HUES64 (cell line): ENCODE data around the gene IGSF23.
"Not testable (repeated sequence)": the region's sequence is repeated elsewhere in the genome, so short reads cannot be mapped to it uniquely, and the experiment has no call there.

Source experiments
- H3K27ac ChIP-seq: 2 replicates; pipeline ENCODE4 v1.7.0; 2013; ENCODE audit warnings: low read depth, low read length, inconsistent platforms
- H3K27me3 ChIP-seq: 2 replicates; pipeline ENCODE4 v1.6.1; 2013; ENCODE audit warnings: mild to moderate bottlenecking, low read length; ENCODE audit not compliant: insufficient read depth
- H3K36me3 ChIP-seq: 2 replicates; pipeline ENCODE4 v1.6.1; 2013; ENCODE audit warnings: mild to moderate bottlenecking, low read length; ENCODE audit not compliant: insufficient read depth
- H3K4me1 ChIP-seq: 2 replicates; pipeline ENCODE4 v1.6.1; 2013; ENCODE audit warnings: mild to moderate bottlenecking, low read length, moderate library complexity; ENCODE audit not compliant: insufficient read depth
- H3K4me3 ChIP-seq: 2 replicates; pipeline ENCODE4 v1.5.1; 2013; ENCODE audit warnings: mild to moderate bottlenecking, low read length, moderate library complexity
- H3K9ac ChIP-seq: 2 replicates; pipeline ENCODE4 v1.6.1; 2013; ENCODE audit warnings: mild to moderate bottlenecking, low read depth, low read length
- H3K9me3 ChIP-seq: 2 replicates; pipeline ENCODE4 v1.6.1; 2013; ENCODE audit warnings: low read depth, low read length; ENCODE audit not compliant: insufficient read depth
- WGBS: fragments of 150-250, 120-280 bp; methylation state at CpG from one replicate; pipeline ENCODE4 v1.1.7; 2013; ENCODE audit warnings: missing lambda C conversion rate; 5-methylcytosine and 5-hydroxymethylcytosine counted together

IGSF23 gene

DNA sequence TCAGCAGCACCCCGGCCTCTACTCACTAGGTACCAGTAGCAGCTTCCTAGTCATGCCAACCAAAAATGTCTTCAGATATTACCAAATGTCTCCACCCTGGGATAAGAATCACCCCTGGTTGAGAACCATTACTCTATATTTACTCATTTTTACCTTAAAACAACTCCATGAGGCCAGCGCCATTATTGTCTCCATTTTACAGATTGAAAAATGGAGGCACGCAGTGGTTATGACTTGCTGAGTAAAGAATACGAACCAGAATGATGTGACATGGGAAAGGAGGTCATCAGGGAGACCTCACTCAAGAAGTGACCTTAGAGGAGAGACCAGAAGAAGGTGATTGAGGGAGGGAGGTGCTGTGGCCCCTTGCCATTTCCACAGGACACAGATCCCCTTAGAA is 60.1 kb downstream of the IGSF23 start:
- H3K9me3 ChIP-seq, result no peaks in the 10 kb centered on the region
- H3K4me1 ChIP-seq, result peaks cover 3% of the 10 kb centered on the region; the same call in 1 of the 2 replicates
- H3K27ac ChIP-seq, result no peak overlapping the region
- no peaks in the 10 kb centered on the region for H3K27me3 ChIP-seq
- H3K4me3 ChIP-seq, result no peak overlapping the region
- no peaks in the 10 kb centered on the region for H3K36me3 ChIP-seq
- WGBS, result 90% methylated on average over 4 of the region's 4 CpGs
- no peak overlapping the region for H3K9ac ChIP-seq

DNA sequence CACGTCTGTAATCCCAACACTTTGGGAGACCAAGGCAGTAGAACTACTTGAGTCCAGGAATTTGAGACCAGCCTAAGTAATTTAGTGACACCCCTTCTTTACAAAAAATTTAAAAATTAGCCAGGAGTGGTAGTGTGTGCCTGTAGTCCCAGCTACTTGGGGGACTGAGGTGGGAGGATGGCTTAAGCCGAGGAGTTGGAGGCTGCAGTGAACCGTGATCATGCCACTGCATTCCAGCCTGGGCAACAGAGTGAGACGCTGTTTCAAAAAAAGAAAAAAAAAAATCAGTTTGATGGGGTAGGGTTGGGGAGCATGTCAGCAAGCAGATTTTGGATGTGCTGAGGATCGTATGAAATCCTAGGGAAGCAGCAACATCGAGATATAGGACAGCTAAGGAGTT is 62.2 kb downstream of the IGSF23 start:
- Histone ChIP-seq H3K36me3 (no peaks in the 10 kb centered on the region), H3K4me3 (no peak overlapping the region), H3K9me3 (no peaks in the 10 kb centered on the region), H3K27me3 (no peaks in the 10 kb centered on the region), H3K27ac (no peak overlapping the region), H3K4me1 (peaks cover 3% of the 10 kb centered on the region; the same call in 1 of the 2 replicates), H3K9ac (no peak overlapping the region)
- WGBS, result 93% methylated on average over 6 of the region's 6 CpGs

DNA sequence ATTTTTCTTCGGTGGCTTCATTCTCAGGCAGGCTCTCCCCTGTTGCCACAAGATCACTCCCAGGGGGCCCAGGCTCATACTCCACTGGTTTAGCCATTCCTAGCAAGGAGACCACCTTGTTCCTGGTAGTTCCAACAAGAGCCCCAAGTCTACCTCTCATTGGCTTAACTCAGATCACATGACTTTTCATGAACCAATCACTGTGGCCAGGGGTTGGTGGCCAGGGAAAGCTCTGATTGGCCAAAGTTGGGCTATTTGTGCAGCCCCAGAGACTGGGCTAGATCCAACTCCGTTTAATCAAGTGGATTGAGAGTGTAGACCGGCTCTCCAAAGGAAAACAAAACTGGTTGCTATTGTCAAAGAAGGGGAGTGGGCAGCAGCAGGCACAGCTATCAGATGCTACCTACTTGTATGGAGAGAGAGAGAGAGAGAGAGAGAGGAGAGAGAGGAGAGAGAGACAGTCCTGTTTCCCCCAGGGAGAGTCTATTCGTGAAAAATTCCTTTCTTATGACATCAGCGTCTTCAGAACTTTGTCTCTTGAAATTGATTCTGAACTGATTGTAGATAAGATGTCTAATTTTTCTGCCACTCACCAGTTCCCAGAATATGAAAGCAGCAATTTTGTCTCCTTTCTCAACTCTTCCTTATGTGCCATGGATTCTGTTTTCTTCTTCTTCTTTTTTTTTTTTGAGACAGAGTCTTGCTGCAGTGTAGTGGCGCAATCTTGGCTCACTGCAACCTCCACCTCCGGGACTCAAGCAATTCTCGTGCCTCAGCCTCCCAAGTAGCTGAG is 63.9 kb downstream of the IGSF23 start:
- peaks cover 3% of the 10 kb centered on the region; the same call in 1 of the 2 replicates for H3K4me1 ChIP-seq
- WGBS, result 72% methylated on average over 8 of the region's 8 CpGs
- H3K27me3 ChIP-seq, result no peaks in the 10 kb centered on the region
- H3K36me3 ChIP-seq, result no peaks in the 10 kb centered on the region
- H3K9me3 ChIP-seq, result no peaks in the 10 kb centered on the region
- H3K9ac ChIP-seq, result no peak overlapping the region
- no peak overlapping the region for H3K27ac ChIP-seq
- no peak overlapping the region for H3K4me3 ChIP-seq

DNA sequence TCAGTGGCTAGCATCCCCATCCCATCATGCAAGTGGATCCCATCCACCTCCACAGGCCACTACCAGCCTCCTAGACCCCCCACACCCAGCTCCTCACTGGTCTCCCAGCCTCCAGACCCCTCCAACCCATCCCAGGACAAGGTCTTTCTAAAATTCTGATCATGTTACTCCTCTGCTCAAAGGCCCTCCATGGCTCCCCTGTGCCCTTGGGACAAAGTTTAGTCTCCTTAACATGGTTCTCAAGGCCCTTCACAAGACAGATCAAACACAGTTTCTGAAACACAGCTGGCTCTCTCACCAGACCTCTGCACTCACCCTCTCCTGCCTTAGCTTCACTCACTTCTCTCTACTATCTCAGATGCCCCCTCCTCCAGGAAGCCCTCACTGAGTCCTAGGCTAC is 67.2 kb downstream of the IGSF23 start:
- Histone ChIP-seq H3K9me3 (no peaks in the 10 kb centered on the region), H3K9ac (no peak overlapping the region), H3K27me3 (no peaks in the 10 kb centered on the region), H3K4me3 (no peak overlapping the region), H3K36me3 (no peaks in the 10 kb centered on the region), H3K4me1 (peaks cover 6% of the 10 kb centered on the region; the same call in 1 of the 2 replicates), H3K27ac (no peak overlapping the region)

DNA sequence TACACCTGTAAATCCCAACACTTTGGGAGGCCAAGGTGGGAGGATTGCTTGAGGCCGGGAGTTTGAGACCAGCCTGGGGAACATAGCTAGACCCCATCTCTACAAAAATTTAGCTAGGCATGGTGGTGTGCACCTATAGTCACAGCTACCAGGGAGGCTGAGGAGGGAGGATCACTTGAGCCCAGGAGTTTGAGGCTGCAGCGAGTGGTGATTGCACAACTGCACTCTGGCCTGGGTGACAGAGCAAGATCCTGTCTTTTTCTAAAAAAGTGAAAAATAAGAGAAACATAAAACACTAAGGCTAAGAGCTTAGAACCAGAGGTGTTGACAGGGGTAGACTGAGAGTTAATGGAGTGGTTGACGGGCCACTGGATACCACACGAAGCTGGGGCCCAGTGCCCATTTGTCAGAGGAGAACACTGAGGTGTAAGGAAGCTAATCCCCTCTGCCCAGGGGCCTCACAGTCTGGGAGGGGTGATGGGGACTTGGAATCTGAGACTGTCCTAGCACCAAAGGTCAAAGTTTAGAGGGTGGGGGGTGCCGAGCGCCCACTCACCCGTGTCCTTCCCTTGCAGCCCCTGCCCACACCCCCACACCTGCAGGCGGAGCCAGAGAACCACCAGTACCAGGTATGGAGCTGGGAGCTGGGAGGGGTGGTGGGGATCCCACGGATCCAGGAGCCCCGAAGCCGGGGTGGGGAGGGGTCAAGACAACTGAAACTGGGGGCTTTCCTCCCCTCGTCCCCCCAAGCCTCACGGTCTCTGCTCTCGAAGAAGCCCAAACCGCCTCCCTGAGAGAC is 68.8 kb downstream of the IGSF23 start:
- Histone ChIP-seq H3K4me3 (no peak overlapping the region), H3K36me3 (no peaks in the 10 kb centered on the region), H3K9me3 (no peaks in the 10 kb centered on the region), H3K9ac (no peak overlapping the region), H3K4me1 (peaks cover 6% of the 10 kb centered on the region; the same call in 1 of the 2 replicates), H3K27me3 (no peaks in the 10 kb centered on the region), H3K27ac (no peak overlapping the region)
- 90% methylated on average over 12 of the region's 15 CpGs for WGBS

DNA sequence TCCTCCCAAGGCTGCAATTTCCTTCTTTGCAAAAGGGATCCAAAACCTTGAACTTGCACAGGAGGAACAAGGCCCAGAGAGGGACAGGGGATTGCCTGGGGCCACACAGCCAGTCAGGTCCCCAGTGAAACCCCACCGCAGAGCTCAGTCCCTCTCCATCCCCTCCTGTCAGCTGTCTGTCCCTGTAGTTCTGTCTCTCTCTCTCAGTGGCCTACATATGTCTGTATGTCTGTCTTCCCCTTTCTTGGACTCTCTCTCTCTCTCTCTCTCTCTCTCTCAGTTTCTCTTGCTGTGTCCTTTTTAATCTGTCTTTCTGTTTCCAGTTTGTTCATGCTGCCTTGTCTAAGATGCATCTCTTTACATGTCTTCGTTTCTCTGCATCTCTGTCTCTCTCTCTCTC is 69.4 kb downstream of the IGSF23 start:
- H3K9ac ChIP-seq, result no peak overlapping the region
- peaks cover 3% of the 10 kb centered on the region; the same call in 1 of the 2 replicates for H3K4me1 ChIP-seq
- H3K36me3 ChIP-seq, result no peaks in the 10 kb centered on the region
- H3K9me3 ChIP-seq, result no peaks in the 10 kb centered on the region
- H3K27ac ChIP-seq, result no peak overlapping the region
- H3K4me3 ChIP-seq, result no peak overlapping the region
- no peaks in the 10 kb centered on the region for H3K27me3 ChIP-seq
- WGBS, result 89% methylated on average over 2 of the region's 2 CpGs

DNA sequence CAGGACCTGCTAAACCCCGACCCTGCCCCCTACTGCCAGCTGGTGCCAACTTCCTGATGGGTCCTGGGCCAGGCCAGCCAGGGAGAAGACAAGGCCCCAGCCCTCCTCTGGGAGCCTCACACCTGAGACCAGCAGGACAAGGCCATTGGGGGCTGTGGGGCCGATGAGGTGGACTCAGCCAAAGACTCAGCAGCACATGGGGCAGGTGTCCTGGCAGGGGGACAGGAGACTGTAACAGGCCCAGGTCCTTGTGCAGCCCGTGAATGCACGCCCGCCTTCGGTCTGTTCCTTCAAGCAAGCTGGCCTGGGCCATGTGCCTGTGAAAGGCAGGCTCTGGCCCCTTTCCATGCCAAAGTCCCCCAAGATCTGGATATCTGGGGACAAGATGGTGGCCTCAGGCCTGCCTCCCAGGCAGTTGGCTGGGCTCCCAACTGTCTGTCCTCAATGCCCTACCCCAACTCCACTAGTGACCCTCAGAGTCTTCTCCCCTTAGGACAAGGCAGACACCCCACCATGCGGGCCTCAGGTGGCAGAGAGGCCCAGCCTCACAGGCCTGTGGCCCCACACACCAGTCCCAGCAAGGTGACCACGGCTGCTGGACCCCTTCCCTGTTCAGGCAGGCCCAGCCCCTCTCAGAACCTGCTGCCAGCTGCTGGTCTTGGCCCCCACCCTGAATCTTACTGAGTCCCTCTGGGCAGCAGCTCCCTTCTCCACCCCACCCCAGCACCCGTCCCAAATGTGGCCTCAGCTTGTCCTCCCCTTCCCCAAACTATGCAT is 70.3 kb downstream of the IGSF23 start:
- H3K4me1 ChIP-seq, result peaks cover 3% of the 10 kb centered on the region; the same call in 1 of the 2 replicates
- H3K27ac ChIP-seq, result no peak overlapping the region
- H3K9ac ChIP-seq, result no peak overlapping the region

DNA sequence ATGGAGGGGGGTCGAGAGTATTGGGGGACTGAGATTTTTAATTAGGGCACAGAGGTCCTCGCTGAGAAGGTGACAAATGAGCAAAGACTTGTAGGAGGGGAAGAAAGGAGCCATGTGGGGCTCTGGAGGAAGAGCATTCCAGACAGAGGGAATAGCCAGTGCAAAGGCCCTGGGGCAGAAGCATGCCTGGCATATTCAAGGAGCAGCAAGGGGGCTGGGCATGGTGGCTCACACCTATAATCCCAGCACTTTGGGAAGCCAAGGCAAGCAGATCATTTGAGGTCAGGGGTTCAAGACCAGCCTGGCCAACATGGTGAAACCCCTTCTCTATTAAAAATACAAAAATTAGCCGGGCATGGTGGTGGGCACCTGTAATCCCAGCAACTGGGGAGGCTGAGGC is 71.0 kb downstream of the IGSF23 start:
- H3K36me3 ChIP-seq, H3K27me3 ChIP-seq, H3K9me3 ChIP-seq, H3K9ac ChIP-seq, H3K27ac ChIP-seq, H3K4me3 ChIP-seq, H3K4me1 ChIP-seq: not testable (repeated sequence)
- WGBS, result 88% methylated on average over 3 of the region's 3 CpGs

More for the DNA sequence above, 70.3 kb downstream of the IGSF23 start:
- no peaks in the 10 kb centered on the region for H3K27me3 ChIP-seq
- H3K4me3 ChIP-seq, result no peak overlapping the region
- H3K9me3 ChIP-seq, result no peaks in the 10 kb centered on the region
- no peaks in the 10 kb centered on the region for H3K36me3 ChIP-seq
- WGBS, result 79% methylated on average over 9 of the region's 9 CpGs

DNA sequence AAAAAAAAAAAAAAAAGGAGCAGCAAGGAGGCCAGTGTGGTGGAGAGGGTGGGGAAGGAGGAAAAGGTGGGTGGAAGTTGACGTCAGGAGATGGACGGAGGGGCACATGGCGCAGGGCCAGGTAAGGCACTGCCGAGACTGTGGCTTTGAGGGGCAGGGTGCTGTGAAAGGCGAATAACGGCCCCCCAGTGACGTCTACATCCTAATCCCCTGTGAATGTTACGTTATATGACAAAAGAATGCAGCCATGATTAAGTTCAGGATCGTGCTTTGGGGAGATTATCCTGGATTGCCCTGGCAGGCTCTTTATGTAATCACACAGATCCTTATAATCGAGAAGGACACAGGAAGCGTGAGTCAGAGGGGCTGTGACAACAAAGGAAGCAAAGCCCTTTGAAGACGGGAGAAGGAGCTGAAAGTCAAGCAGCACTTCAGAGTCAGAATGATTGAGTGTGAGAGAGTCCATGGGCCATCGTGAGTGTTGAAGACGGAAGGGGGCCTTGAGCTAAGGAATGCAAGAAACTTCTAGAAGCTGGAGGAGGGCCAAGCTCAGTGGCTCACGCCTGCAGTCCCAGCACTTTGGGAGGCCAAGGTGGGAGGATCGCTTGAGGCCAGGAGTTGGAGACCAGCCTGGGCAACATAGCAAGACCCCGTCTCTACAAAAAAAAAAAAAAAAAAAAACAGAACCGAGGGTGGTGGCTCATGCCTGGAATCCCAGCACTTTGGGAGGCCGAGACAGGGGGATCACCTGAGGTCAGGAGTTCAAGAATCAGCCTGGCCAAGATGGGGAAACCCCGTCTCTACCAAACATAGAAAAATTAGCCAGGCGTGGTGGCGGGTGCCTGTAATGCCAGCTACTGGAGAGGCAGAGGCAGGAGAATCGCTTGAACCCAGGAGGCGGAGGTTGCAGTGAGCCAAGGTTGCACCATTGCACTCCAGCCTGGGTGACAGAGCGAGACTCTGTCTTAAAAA is 71.8 kb downstream of the IGSF23 start:
- WGBS, result 73% methylated on average over 25 of the region's 25 CpGs

DNA sequence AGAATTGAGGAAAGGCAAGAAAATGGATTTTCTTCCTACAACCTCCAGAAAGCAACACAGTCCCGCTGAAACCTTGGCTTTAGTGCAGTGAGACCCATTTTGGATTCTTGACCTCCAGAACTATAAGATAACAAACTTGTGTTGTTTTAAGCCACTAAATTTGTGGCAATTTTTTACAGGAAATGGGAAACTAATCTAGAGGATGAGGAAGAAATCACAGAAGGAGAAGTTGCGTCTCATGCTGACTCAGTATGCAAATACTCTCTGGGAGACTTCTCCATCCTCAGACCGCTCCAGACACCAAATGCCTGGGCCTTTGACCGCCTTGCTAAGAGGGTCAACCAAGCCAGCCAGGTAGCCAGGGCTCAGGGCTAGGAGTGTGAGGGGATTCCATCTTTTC is 72.5 kb downstream of the IGSF23 start:
- Histone ChIP-seq H3K9me3 (no peaks in the 10 kb centered on the region), H3K4me1 (peaks cover 3% of the 10 kb centered on the region; the same call in 1 of the 2 replicates), H3K27me3 (no peaks in the 10 kb centered on the region), H3K27ac (no peak overlapping the region), H3K4me3 (no peak overlapping the region), H3K9ac (no peak overlapping the region), H3K36me3 (no peaks in the 10 kb centered on the region)
- WGBS, result 82% methylated on average over 4 of the region's 4 CpGs

More for the DNA sequence above, 71.8 kb downstream of the IGSF23 start:
- Histone ChIP-seq H3K27ac (no peak overlapping the region), H3K4me1 (peaks cover 3% of the 10 kb centered on the region; the same call in 1 of the 2 replicates), H3K4me3 (no peak overlapping the region), H3K9me3 (no peaks in the 10 kb centered on the region), H3K27me3 (no peaks in the 10 kb centered on the region), H3K36me3 (no peaks in the 10 kb centered on the region), H3K9ac (no peak overlapping the region)
